HG03460 (cell line): Measurements from ENCODE around the gene YWHAG.
"Not testable (repeated sequence)": the region's sequence is repeated elsewhere in the genome, so short reads cannot be mapped to it uniquely, and the experiment has no call there.

Experiments used
- ATAC-seq: cut with Tn5 transposase; IDR thresholded peaks from one replicate; pipeline ENCODE4 v1.9.1; 2021; ENCODE audit not compliant: unreplicated experiment

YWHAG gene

DNA sequence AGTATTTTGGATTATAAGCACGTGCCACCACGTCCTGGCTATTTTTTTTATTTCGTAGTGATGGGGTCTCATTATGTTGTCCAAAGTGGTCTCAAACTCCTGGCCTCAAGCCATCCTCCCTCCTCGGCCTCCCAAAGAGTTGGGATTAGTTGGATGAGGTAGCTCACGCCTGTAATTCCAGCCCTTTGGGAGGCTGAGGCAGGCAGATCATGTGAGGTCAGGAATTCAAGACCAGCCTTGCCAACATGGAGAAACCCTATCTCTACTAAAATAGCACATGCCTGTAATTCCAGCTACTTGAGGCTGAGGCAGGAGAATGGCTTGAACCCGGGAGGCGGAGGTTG is 21.8 kb upstream of the YWHAG start:
- no peak for ATAC-seq

GRCh38 chr7:76377186-76377918 is 18.6 kb upstream of the YWHAG start:
- no peak for ATAC-seq

DNA sequence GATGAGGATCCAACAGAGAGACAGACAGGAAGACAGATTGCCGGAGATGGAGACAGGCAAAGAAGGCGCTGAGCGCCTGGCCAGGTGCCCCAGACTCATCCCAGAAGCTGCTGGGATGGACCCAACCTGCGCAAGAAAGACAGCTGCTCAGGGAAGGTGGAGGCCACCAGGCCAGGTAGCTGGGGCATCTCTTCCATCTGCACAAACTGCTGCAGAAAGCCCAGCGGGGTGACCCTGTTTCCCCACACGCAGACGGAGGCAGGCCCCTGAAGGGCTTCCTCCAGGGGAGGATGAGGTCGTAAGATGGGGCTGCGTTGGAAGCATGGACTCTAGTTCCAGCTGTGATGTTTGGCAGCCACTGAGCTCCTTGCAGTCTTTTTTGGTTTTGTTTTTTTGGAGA is 16.5 kb upstream of the YWHAG start:
- ATAC-seq, result no peak

DNA sequence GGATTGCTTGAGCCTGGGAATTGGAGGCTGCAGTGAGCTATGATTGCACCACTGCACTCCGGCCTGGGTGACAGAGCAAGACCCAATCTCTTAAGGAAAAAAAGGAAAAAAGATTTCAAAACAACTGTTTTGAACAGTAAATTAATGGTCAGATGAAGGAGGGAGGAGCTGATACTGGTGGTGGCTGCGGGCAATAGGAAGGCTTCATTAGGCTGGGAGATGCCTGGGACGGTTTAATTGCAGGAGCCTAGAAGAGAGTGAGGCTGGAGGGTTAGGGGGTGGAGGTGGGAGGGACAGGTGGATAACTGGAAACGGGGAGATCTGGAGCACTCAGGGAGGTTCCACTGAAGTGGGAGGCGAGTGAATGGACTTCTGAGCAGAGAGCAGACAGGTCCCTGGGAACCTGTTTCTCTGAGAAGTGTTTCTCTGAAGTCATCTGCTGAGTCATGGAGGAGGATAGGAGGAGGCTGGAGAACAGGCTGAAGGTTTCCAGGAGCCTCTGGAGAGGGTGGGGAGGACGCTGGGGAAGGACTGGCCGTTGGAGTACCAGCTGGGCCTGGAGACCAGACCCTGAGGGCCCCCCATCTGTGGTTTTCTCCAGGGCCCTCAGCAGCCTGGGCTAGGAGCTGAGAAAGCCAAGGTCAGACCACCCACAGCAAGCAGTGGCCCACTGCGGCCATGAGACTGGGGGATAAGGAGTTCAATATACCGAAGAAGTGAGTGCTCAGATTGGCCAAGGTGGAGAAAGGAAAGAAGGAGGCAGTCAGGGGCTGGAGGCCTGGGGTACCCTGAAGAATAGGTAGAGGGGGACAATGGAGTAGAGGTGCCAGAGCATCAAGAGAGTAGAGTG is 14.4 kb upstream of the YWHAG start:
- no peak for ATAC-seq

GRCh38 chr7:76371396-76371795 is 12.6 kb upstream of the YWHAG start:
- ATAC-seq, result no peak

DNA sequence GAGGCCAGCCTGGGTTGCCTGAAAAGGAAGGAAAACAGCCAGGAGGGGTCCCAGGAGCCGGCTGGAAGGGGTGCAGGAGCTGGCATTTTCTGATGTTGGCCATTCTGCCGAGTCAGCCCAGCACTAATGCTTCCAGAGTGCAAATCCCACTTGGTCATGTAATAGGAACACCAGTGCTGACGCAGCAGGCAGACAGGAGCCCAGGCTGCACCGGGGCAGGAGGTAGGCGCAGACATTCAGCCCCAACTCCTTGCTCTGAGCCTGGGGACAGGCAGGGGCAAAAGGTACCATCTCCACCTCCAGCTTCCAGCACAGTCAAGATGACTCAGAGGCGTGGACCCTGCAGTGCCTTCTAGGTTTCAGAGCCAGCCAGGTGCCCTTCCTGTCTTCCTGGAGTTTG is 10.2 kb upstream of the YWHAG start:
- no peak for ATAC-seq

DNA sequence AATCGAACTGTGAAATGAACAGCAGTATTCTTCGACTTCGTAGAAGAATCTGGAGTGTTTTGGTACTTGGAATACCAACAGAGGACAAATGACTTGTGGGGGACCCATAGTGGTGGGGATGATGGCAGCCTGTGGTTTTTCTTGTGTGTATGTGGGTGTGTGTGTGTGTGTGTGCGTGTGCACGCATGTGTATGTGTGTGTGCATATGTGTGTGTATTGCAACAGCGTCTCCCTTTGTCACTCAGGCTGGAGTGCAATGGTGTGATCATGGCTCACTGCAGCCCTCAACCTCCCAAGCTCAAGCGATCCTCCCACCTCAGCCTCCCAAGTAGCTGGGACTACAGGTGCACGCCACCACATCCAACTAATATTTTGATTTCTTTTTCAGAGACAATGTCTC is 9.4 kb upstream of the YWHAG start:
- ATAC-seq, result no peak

DNA sequence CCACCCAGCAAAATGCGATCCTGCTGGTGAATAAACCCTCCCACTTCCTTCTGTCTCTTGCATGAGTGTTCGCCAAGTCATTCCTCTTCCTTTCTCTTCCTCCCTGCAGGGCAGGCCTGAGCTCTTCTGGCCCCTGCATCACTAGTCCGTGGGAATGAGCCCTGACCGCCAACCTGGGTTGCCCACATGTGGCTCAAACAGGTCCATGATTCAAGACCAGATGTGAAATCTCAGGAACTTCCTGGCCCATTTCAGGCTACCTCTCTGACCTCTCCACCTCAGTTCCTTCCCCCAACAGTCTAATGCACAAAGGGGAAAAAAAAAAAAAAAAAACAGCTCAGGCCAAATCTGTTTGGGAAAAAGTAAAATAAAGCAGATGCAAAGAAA is 5.4 kb upstream of the YWHAG start:
- ATAC-seq, result no peak

GRCh38 chr7:76363754-76364153 is 5.0 kb upstream of the YWHAG start:
- not testable (repeated sequence) for ATAC-seq

GRCh38 chr7:76359978-76360638 is 1.3 kb upstream of the YWHAG start:
- no peak for ATAC-seq

DNA sequence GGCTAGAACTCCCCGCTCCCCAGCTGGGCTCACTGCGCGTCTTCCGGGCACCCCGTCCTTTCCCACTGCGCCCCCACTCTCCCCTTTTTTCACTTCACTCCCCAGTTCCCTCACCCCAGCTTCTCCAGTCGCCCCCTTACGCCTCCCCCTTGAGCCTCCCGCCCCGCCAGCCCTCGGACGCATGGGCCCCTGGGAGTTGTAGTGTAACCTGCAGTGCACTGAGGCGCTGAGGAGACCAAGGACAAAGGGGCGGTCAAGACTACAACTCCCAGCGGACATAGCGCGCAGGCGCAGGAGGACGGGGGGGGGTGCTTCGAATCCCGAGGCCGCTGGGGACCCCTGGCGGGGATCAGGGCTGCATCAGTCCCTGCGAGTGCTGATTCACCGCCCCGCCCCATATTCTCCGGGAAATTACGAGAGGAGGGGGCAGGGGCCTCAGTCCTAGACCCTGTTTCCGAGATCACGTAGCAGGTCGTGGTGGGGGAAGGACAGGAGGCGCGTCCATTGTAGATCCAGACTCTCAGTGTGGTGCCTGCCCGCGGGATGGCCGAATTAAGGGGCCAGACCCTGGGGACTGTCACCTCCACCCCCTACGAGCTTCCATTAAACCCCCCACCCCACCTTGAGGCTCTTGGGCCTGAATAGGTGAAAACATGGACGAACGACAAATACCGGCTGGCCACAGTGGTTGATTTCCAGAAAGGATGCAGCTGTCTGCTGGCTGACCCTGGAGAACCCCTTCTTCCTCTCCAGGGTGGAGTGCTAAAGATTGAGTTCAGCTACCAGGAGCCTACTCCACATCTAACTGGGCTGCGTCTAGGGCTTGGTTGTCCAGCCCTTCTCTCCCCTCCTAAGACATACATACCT is 553 bp upstream of the YWHAG start:
- ATAC-seq, result peak; percentile 88

DNA sequence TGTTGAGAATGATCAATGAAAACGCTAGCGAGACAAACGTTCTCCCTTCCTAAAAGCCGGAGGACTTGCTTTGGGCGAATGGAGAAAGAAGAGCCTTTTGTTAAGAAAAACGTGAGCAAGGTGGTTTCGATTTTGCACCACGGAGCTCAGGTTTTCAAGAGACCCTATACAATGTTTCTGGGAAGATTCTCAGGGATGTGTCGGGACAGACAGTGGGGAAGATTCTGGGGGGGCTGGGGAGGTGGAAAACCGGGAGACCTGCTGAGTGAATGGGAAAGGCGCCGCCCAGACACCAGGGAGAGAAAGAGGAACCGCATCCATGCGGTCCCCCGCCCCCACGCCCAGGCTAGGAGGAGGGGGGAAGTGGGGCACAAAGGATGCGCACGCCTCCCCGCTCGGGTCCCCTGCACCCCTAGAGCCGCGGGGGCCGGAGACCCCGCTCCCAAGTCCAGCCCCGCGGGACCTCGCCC is 745 bp downstream of the YWHAG start:
- peak; percentile 19 for ATAC-seq

- no peak for ATAC-seq
These were observed 1.2 kb downstream of the YWHAG start for GRCh38 chr7:76357475-76358010.

DNA sequence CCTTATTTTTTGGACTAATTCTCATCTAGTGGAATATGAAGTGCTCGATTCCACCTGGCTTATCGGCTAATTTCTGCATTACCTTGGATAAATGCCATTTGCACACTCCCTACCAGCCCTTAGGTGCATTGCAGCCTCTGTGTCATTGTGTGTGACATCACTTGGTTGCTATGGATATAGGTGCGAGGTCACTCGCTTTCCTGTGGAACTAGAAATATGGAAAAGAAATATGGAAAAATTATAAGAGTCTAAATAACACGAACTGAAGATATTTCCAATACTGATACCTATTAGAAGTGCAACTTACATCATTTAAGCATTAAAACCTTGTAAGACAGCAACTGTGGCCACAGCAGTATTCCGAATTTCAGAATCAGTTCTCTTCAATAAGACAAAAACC is 2.0 kb downstream of the YWHAG start:
- no peak for ATAC-seq

GRCh38 chr7:76356115-76356514 is 2.7 kb downstream of the YWHAG start:
- no peak for ATAC-seq

DNA sequence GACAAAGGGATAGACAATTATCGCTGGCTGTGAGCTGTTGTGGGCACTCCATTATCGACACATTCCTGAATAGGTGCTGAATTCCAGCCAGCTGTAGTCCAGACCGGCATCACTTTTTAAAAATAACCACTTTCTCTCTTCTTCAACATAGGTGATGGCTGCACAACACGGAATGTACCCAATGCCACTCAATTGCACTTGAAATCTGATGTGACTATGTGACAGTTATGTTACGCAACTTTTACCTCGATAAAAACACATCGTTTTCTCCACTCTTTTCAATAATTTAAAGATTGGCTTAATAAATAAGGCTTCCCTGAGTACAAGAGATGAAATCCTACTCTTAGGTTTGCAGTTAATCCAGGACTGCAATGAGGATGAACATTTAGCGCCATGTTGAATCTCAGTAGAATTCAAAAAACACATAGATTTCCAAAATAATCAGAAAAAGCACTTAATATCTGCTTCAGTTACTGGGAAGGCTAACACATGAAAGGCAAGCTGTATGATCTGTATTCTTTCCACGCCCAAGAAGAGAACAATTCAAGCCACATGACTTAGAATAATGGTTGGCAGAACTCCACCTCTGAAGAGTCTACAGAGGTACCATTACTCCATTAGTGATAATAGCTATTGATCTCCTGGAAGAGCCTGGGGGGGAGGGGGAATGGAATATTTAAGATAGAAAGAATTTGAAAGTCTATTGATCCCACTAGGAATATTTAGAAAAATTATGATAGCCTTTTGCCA is 3.6 kb downstream of the YWHAG start:
- no peak for ATAC-seq

DNA sequence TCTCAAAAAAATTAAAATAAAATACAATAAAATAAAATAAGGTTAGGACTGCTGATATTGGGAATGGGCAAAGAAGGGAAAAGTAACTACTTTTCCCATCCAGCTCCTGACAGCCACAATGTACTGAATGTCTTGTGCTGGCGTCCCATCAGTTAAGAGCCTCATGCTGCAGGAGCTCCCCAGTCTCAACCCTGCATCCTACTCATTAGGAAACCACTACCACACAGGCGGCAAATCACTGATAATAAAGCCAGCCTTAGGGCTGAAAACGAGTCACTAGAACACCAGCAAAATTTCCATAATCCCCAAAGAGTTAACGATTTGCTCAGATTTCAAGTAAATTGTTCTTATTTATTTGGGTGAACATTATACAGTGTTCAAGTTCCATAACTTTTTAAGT is 4.3 kb downstream of the YWHAG start:
- no peak for ATAC-seq

DNA sequence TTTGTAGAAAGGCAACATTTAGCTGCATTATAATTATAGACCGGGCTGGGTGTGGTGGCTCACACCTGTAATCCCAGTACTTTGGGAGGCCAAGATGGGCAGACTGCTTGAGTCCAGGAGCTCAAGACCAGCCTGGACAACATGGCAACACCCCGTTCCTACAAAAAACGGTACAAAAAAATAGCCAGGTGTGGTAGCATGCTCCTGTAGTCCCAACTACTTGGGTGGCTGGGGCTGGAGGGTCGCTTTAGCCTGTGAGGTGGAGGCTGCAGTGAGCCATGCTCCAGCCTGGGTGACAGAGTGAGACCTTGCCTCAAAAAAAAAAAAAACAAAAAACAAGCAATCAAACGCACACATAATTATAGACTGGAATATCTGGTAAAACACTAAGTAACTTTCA is 5.0 kb downstream of the YWHAG start:
- ATAC-seq, result no peak

DNA sequence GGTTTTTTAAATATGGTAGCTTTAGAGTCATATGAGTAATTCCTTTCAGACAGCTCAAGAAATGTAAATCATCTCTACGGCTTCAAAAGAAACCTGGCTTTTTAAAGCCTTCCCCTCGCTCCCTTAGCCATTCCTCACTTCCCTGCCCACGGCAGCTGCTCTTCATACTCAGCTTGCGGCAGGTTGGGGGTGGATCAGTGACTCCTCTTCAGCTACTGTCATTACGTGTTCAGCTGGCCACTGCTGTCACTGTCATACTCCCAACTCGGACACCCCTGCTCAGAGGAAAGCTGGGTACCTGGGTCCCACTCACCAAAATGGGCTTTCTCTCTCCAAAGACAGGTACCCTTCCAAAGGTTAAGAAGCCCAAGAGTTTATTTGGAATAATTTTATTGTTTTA is 6.6 kb downstream of the YWHAG start:
- no peak for ATAC-seq

DNA sequence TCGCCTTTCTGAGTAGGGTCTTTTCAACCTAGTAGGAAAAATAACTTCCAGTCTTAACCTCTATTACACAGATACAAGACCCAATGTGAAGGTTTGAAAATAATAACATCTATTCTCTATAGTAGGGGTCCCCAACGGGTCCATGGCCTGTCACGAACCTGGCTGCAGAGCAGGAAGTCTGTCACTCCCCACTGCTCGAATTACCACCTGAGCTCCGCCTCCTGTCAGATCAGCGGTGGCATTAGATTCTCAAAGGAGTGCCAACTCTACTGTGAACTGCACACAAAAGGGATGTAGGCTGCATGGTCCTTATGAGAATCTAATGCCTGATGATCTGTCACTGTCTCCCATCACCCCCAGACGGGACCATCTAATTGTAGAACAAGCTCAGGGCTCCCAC is 7.4 kb downstream of the YWHAG start:
- ATAC-seq, result no peak
